HG02763 (cell line): ENCODE data around the gene MCOLN2.
"Not testable (repeated sequence)": the region's sequence is repeated elsewhere in the genome, so short reads cannot be mapped to it uniquely, and the experiment has no call there.

ENCODE experiments used
- ATAC-seq: cut with Tn5 transposase; IDR thresholded peaks from one replicate; pipeline ENCODE4 v1.9.1; 2021; ENCODE audit warnings: mild to moderate bottlenecking, moderate library complexity; ENCODE audit not compliant: unreplicated experiment

MCOLN2 gene

DNA sequence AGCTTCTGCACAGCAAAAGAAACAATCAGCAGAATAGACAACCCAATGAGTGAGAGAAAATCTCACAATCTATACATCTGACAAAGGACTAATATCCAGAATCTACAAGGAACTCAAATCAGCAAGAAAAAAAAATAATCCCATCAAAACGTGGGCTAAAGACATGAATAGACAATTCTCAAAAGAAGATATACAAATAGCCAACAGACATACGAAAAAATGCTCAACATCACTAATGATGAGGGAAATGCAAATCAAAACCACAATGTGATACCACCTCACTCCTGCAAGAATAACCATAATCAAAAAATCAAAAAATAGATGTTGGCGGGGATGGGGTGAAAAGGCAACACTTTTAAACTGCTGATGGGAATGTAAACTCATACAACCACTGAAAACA lies 10.4 kb downstream of the MCOLN2 start:
- ATAC-seq = not testable (repeated sequence)

DNA sequence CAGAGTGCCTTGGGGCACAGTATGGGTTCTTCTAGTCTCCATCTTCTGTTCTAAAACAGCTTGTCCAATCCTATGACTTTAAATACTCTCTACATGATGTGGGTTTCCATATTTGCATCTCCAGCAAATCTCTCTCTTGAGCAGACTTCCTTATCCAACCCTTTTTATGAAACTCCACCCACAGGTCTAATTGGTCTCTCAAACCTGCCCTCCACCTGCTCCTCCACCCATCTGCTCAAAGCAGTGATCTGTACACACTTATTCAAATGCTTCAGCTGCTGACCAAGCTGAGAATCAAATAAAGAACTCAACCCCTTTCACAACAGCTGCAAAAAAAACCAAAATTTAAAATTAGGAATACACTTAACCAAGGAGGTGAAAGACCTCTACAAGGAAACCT lies 11.5 kb downstream of the MCOLN2 start:
- ATAC-seq = peak; percentile 55

DNA sequence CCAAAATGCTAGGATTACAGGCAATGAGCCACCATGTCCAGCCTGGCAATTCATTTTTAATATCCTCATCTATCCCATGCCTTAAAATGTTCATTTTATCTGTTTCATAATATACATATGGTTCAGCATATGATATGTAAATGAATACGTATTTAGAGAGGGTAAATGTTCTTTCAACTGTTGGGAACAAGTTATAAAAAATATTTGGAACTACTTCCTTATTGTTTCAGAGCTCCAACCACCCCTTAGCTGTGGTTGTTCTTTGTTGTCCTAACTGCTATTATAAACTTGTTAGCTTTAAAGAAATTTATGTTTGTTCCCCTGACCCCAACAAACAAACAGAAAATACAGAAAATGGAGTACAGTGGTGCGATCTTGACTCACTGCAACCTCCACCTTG lies 14.5 kb downstream of the MCOLN2 start:
- no peak for ATAC-seq

DNA sequence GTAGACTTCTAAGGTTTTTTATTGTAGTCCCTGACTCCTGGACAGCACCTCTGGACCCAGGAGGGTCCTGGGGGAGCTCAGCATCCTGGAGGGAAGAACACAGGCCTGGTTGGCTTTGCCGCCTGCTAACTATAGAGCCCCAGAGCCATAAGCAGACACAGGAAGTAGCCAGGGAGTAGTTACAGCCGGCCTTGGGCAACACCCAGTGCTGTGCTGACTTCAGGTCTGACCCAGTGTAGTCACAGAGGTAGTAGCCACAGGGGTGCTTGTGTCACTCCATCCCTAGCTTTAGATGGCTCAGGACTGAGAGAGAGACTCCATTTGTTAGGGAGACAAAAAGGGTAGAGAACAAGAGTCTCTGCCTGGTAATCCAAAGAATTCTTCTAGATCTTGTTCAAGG lies 21.9 kb downstream of the MCOLN2 start:
- ATAC-seq = no peak

DNA sequence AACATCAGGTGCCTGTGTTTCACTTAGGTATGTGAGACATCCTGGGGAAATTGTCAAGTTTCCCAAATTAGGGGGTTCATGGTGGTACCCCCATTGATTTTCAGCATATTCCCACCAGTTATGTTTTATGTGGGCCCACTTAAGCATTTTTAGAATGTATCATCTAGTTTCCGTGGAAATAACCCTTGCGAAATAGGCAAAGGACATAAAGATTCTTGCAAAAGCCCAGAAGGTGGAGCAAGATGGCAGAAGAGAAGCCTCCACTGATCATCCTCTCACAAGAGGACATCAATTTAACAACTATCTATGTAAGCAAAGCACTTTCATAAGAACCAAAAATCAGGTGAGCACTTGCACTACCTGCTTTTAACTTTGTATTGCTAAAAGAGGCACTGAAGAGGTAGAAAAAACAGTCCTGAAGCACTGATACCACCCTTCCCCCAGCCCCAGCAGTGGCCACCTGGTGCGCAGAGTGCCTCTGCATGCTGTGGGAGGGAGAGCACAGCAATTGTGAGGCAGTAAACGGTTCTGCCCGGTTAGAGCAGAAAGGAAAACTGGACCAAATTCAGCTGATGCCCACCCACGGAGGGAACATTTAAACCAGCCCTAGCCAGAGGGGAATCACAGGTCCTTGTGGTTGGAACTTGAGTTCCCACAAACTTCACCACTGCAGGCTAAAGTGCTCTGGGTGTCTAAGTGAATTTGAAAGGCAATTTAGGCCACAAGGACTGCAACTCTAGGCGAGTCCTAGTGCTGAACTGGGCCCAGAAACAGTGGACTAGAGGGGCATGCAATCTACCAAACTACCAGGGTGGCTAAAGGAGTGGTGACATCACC lies 23.2 kb downstream of the MCOLN2 start:
- ATAC-seq = peak; percentile 59

DNA sequence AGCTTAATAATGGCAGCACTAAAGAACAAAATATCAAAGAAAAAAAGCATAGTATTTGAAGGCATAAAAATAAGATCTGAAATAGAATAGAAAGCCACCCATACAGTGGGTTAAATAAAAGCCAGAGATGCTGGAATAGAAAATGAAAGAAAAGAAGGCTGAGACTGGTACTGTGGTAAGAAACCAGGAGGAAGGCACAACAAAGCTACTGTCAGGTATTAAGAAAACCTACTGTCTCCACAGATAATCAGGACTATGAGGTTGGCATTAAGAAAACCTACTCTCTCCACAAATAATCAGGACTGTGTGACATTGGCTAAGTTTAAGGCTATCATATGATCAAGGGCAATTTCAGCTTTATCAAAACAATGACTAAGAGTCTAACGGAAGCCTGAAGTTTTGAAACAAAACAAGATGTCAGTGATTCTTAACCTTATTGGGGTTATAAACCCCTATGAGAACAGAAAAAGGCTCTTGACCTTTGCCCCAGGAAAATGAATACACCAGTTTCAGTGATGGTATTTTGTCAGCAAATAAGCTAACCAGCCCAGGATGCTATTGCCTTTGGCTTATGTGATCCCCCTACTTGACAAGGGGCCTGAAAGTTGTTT lies 24.4 kb downstream of the MCOLN2 start:
- peak; percentile 39 for ATAC-seq

DNA sequence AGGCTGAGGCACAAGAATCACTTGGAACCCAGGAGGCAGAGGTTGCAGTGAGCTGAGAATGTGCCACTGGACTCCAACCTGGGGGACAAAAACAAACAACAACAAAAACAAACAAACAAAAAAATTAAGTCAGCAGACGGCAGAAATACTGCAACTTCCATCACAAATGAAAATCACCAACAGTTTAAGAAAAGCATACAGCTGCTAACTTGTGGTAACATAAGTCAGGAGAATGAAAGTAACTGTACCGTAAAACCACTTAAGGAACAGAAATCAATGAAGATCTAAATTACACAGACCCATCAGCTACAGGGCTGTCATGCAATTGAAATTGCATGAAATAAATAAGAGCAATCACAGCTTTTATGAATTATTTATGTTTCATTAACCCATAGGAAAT lies 25.0 kb downstream of the MCOLN2 start:
- peak; percentile 25 for ATAC-seq

DNA sequence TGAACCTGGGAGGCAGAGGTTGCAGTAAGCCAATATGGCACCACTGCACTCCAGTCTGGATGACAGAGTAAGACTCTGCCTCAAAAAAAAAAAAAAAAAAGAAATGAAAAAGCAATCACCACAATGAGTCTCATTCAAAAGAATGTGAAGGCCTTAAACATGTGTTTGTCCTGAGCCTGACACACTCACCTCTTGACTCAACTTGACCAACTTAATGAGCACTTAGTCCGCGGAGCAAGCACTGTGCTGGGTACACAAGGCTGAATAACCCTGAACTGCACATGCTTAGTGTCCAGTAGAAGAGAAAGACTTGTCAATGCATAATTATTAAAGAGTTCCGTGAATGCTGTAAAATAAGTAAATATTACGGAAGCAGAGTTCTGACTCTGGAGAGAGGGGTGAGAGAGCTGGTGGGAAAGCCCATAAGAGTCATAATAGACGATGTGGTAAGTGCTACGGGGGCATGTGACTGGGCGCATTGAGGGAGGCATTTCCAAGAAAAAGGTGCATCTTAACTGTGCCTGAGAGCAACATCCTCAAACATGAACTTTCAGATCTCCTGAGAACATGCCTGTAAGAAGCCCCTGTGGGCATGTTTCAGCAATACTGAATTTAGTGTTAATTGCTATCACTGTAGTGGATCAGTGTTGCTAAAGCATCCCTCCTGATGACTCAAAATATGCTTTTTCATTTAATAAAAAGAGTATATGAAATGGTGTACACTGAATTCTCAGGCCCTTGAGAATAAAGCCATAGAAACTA lies 27.2 kb downstream of the MCOLN2 start:
- peak; percentile 30 for ATAC-seq

DNA sequence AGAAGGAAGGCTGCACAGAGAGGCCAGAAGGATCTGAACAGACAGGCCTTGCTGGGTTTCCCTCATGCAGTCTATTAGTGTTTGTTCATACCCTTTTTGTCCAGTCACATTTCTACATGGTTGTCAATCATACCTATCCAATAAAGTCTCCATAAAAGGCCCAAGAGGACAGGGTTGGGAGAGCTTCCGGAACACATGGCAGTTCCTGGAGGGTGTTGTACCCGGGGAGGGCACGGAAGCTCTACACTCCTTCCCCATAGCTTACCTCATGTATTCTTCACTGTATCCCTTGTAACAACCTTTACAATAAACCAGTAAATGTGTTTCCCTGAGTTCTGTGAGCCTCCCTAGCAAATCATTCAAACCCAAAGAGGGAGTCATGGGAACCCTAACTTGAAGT lies 28.0 kb downstream of the MCOLN2 start:
- ATAC-seq = no peak

DNA sequence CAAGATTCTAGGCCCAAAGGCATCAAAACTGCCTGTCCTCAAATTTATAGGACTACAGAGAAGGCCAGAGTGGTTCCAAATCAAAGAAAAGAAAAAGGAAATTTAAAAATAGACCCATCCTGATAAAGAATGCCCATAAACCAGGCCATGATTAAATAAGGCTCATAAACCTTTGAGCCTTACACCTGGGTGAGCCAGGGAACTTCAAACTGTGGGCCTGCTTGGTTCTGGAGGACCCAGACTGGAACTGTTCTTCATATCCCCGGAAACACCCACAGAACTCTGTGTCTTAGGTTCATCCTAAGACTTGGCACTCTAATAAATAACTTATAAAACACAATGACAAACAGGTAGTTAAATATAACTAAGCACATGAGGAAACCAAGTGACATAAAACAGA lies 28.8 kb downstream of the MCOLN2 start:
- no peak for ATAC-seq

DNA sequence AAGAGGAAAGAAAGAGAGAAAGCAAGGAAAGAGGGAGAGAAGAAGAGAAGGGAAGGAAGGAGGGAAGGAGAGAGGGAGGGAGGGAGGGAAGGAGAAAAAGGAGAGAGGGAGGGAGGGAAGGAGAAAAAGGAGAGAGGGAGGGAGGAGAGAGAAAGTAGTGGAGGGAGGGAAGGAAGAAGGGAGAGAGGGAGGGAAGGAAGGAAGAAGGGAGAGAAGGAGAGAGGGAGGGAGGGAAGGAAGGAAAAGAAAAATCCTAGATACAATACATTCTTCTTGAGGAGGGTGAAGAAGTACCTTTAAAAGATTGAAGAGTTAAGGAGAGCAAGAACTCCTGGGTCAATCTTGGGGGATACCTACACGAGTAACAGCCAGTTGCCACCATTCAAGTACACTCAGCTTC lies 29.2 kb downstream of the MCOLN2 start:
- ATAC-seq = no peak

DNA sequence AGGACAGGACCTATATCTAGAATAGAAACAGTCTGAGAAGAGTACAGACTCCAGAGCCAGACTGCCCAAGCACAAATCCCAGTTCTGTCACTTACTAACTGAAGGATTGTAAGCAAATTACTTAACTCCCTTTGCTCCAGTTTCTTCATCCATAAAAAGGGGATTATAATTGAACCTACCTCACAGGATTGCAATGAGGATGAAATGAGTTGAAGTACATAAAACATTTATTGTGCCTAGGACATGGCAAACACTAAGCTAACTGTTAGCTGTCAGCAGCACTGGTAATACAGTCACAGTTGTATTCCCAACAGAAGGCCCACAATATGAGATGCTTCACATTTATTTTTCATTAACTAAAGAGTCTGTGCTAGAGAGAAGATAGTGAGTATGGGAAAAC lies 33.9 kb downstream of the MCOLN2 start:
- ATAC-seq = no peak

DNA sequence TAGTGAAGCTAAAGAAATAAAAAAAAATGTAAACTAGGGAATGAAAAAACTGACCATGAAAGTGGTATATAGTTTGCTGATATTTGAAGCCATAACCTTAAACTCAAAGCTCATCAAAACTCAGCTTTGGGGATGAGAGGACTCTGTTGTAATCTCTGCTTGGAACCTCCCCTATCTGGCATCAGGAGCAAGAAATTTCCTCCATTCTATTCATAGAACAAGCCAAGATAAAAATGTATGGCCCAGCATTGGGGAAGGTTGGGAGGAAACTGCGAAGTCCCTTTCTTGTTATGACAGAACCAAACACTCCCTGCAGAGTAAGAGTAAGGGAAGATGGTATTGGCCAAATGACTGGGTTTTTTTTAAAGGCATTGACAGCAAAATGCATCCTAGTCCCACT lies 35.6 kb downstream of the MCOLN2 start:
- no peak for ATAC-seq

DNA sequence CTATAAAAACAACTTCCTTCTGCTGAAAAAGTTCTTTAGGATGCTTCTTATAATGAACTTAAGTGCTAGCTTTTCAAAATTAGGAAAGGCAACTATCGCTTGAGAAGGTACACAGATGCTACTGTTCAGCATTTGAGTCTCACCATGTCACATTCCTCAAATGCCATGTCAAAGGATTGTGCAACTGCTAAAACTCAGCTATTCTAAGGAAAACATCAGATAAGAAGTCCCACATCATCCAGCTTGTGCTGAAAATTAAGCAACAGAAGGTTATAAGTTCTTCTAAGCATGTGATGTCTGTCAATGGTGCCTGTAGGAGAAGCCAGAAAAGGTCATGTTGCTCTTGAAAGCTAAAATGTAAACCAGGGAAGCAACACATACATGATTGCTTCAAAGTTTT lies 36.5 kb downstream of the MCOLN2 start:
- ATAC-seq = no peak

DNA sequence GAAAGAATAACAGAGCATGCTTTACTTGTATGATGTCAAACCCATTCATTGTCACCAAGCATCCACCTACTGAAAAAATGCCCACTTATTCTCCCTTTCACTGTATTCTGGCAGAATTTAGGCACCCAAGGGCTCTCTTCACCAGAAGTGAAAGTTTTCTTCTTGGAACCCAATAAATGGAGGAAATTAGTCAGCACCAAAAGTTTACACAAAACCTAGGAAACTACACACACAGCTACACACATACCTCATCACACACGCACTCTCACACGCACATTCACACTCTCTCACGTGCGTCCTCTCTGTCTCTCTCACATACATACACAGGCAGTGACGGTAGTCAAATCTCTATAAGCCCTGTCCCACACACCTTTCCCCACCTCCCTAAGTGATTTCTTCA lies 37.6 kb downstream of the MCOLN2 start:
- ATAC-seq = peak; percentile 66

DNA sequence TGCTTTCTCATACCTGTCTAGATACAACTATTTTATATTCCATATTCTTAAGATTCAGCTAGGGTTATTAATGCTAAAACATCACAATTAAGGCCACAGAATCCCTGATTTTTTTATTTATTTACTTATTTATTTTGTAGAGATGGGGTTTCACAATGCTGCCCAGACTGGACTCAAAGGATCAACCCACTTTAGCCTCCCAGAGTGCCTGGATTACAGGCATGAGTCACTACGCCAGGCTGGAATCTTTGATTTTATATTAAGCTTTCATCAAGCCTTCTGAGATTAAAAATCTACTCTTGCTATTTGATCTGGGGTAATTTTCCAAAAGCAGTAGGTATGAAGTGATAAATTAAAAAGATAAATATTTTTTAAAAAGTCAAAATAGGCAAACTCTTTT lies 38.9 kb downstream of the MCOLN2 start:
- no peak for ATAC-seq

DNA sequence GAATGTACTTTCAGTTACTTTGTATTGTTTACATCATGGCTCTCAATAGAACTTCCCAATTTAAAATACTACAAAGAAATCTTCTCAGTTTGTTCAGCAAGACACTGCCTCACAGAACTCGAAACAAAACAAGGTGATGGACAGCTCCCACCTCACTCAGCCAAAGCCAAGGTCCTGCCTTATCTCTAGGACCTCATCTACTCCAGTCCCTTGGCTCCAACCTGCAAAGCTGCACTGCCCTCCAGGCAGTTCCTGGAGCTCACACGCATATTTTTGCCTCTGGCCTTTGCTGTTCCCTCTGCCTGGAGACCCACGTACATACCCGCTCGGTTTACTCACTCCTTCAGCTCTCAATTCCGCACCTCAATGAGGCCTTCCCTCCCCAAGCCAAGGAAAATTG lies 40.3 kb downstream of the MCOLN2 start:
- no peak for ATAC-seq

DNA sequence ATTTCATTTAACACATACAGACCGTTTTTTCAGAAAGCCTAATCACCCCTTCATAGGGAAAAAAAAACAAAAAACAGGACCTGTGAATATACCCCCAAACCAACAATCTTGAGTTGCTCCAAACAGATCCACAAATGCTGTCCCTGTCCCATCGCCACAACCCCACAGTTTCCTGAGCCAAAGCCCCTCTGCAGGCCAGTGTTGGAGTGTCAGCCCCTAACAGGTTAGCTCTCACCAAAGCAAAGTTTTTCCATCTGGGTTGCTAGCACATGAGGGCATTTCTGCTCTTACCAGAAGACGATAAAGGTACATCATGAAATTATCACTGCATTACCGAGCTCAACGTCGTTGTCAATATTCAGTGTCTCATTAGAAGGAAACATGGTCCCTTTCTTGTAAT lies 40.8 kb downstream of the MCOLN2 start:
- ATAC-seq = no peak

DNA sequence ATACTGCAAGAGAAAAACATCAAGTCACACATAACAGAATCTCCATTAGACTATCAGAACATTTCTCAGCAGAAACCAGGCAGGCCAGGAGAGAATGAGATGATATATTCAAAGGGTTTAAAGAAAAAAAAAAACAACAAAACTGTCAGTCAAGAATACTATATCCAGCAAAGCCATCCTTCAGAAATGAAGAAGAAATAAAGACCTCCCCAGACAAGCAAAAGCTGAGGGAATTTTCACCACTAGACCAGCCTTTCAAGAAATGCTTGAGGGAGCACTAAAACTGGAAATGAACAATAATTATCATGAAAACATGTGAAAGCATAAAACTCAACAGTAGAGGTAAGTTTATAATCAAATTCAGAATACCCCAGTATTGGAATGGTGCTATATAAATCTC lies 47.2 kb downstream of the MCOLN2 start:
- ATAC-seq = no peak

DNA sequence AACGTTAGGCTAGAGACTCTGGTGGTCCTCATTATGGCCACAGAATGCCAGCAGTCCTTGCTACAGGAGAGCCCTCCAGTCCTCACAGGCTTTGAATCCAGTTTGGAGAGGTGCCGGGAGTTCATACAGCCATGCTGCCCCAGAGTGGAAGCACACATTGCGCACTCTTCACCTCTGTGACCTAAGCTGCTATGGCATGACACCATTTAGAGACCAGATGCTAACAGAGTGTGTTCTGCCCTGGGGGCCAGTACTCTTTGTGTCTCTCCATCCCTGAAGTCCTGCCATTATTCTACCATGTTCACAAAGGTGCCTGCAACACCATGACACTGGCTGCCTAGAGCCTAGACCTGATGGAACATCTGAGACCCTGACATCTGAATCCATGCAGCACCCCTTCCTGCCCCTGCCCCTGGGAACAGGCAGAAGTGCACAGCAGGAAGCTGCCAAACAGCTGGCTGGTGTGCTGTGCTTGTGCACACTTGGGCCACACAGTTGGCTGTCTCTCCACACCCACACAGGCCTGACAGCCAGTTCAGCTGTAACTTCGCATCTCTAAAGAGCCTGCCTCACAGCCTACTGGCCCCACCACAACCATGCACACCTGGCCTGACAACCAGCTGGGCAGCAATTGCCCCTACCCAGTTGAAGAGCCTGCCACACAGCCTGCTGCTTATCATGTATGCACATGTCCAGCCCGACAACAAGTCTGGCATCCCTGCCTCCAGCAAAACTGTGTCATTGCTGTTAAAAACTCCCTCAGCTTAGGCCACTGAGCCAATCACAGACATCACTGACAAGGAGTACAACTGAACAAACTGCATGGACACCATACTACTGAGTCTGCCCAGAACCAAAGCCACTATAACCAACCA lies 49.1 kb downstream of the MCOLN2 start:
- no peak for ATAC-seq

DNA sequence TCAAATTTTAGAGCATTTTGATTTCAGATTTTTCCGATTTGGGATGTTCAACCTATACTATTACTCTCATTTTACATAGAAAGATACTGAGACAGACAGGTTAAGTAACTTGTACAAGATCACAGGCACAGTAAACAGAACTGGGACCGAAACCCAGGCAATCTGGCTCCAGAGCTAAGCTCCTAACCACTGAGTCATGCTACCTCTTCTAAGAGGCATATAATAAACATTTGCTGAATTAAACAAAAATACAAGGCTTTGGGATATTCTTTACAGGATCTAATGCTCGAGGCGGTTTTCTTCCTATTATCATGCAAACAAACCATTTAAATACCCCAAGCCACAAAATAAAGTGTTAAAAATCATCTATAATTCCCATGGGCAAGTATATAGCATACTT lies 50.3 kb downstream of the MCOLN2 start:
- ATAC-seq = no peak
